HTR-8/SVneo (cell line): ENCODE measurements around the gene MLLT6.

ENCODE experiments used
- DNase-seq: peaks from one replicate; pipeline ENCODE4 v3.0.0; 2011; ENCODE audit warnings: low spot score, mixed read lengths; ENCODE audit not compliant: insufficient read length
- FAIRE-seq: peaks from 2 replicates; lab custom pipeline; 2011; peaks lifted over from hg19 to GRCh38; lab: Jason Lieb, UNC

The MLLT6 gene

GRCh38 chr17:38674749-38675615 is 30.1 kb upstream of the MLLT6 start, which contains the start of gene EPOP:
Gene EPOP (minus strand): TSS chr17:38674957. CDS start chr17:38674495, 462 bp downstream.
- FAIRE-seq (no peak), DNase-seq (peak; percentile 92)

- FAIRE-seq (no peak), DNase-seq (peak; percentile 94)
These were observed 28.2 kb upstream of the MLLT6 start for GRCh38 chr17:38676706-38677504.

- FAIRE-seq: no peak
- no peak for DNase-seq
These were observed 27.3 kb upstream of the MLLT6 start for GRCh38 chr17:38677819-38678218.

- FAIRE-seq: no peak
These were observed 24.0 kb upstream of the MLLT6 start for GRCh38 chr17:38681096-38681495.

GRCh38 chr17:38685491-38685890 is 19.6 kb upstream of the MLLT6 start:
- DNase-seq (no peak), FAIRE-seq (no peak)

More at GRCh38 chr17:38681096-38681495, 24.0 kb upstream of the MLLT6 start:
- DNase-seq: no peak

GRCh38 chr17:38687286-38687685 is 17.8 kb upstream of the MLLT6 start:
- FAIRE-seq (no peak), DNase-seq (no peak)

GRCh38 chr17:38690386-38690785 is 14.7 kb upstream of the MLLT6 start:
- no peak for FAIRE-seq
- DNase-seq: no peak

GRCh38 chr17:38691154-38691553 is 13.9 kb upstream of the MLLT6 start:
- FAIRE-seq (no peak), DNase-seq (no peak)

- FAIRE-seq (no peak), DNase-seq (no peak)
These were observed 11.3 kb upstream of the MLLT6 start for GRCh38 chr17:38693700-38694329.

GRCh38 chr17:38697061-38697820 is 7.8 kb upstream of the MLLT6 start:
- FAIRE-seq (no peak), DNase-seq (no peak)

- DNase-seq: no peak
- FAIRE-seq: no peak
These were observed 6.3 kb upstream of the MLLT6 start for GRCh38 chr17:38698760-38699159.

- DNase-seq (peak; percentile 63), FAIRE-seq (no peak)
These were observed 3.4 kb upstream of the MLLT6 start for GRCh38 chr17:38701504-38702165.

GRCh38 chr17:38702166-38702915 is 2.7 kb upstream of the MLLT6 start:
- DNase-seq: peak; percentile 93

GRCh38 chr17:38702916-38703741 is 1.9 kb upstream of the MLLT6 start:
- FAIRE-seq (no peak), DNase-seq (no peak)

More at GRCh38 chr17:38702166-38702915, 2.7 kb upstream of the MLLT6 start:
- no peak for FAIRE-seq

- FAIRE-seq (no peak), DNase-seq (no peak)
These were observed 1.1 kb upstream of the MLLT6 start for GRCh38 chr17:38703742-38704605.

- DNase-seq: peak; percentile 51
These were observed 390 bp downstream of the MLLT6 start for GRCh38 chr17:38705523-38705802.

More at GRCh38 chr17:38705523-38705802, 390 bp downstream of the MLLT6 start:
- FAIRE-seq: no peak
